ENCODE data around the gene POLR3B.

Gene POLR3B

DNA sequence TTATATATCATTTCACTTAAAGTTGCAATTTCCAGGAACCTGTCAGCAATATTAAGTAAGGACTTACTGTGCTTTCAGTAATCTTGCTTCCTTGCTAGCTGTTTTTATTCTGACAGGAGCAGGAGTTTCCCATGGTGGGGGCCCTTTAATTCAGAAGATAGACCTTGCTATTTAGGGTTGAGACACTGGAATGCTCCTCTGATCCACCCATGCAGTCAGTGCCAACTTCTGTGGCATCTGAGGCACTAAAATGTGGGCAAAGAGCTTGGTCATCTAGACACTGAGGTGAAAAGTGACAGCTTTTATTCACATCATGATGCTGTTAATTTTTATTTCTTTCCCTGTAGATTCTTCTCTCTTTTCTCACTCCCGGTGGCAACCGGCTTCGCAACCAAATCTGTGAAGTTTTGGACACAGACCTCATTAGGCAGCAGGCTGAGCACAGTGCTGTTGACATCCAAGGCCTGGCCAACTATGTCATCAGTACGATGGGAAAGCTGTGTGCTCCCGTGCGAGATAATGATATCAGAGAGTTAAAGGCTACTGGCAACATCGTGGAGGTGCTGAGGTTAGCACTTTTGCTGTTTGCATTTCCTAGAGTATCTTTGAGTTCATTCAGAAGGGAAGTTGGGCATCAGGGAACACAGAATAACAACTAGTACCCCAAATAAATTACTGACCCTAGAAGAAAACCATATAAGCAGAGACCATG is 36.3 kb upstream of the POLR3B start:
- TF ChIP-seq EP300 (IDR thresholded peaks at IDR 0.05; ENCODE audit: borderline replicate concordance) (no peak), TEAD4 (IDR thresholded peaks at IDR 0.05) (no peak), TAF1 (IDR thresholded peaks at IDR 0.05; ENCODE audit: low read depth) (no peak), CEBPB (IDR thresholded peaks at IDR 0.05) (no peak), RAD21 (IDR thresholded peaks at IDR 0.05; ENCODE audit: low read depth) (no peak), FOXM1 (IDR thresholded peaks at IDR 0.05; ENCODE audit: borderline replicate concordance, low read depth) (no peak), TCF12 (IDR thresholded peaks at IDR 0.05; ENCODE audit: low read depth) (no peak), CREB1 (IDR thresholded peaks at IDR 0.05; ENCODE audit: low read depth) (no peak), NFIC (IDR thresholded peaks at IDR 0.05) (no peak), YY1 (IDR thresholded peaks at IDR 0.05; ENCODE audit: low read depth) (no peak), EGR1 (IDR thresholded peaks at IDR 0.05) (no peak)
- TF ChIP-seq, protein P1, sequence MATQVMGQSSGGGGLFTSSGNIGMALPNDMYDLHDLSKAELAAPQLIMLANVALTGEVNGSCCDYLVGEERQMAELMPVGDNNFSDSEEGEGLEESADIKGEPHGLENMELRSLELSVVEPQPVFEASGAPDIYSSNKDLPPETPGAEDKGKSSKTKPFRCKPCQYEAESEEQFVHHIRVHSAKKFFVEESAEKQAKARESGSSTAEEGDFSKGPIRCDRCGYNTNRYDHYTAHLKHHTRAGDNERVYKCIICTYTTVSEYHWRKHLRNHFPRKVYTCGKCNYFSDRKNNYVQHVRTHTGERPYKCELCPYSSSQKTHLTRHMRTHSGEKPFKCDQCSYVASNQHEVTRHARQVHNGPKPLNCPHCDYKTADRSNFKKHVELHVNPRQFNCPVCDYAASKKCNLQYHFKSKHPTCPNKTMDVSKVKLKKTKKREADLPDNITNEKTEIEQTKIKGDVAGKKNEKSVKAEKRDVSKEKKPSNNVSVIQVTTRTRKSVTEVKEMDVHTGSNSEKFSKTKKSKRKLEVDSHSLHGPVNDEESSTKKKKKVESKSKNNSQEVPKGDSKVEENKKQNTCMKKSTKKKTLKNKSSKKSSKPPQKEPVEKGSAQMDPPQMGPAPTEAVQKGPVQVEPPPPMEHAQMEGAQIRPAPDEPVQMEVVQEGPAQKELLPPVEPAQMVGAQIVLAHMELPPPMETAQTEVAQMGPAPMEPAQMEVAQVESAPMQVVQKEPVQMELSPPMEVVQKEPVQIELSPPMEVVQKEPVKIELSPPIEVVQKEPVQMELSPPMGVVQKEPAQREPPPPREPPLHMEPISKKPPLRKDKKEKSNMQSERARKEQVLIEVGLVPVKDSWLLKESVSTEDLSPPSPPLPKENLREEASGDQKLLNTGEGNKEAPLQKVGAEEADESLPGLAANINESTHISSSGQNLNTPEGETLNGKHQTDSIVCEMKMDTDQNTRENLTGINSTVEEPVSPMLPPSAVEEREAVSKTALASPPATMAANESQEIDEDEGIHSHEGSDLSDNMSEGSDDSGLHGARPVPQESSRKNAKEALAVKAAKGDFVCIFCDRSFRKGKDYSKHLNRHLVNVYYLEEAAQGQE (IDR thresholded peaks at IDR 0.05; ENCODE audit: low read depth): no peak
- TF ChIP-seq, protein P2, sequence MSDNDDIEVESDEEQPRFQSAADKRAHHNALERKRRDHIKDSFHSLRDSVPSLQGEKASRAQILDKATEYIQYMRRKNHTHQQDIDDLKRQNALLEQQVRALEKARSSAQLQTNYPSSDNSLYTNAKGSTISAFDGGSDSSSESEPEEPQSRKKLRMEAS (IDR thresholded peaks at IDR 0.05): no peak
- TF ChIP-seq, protein P3, sequence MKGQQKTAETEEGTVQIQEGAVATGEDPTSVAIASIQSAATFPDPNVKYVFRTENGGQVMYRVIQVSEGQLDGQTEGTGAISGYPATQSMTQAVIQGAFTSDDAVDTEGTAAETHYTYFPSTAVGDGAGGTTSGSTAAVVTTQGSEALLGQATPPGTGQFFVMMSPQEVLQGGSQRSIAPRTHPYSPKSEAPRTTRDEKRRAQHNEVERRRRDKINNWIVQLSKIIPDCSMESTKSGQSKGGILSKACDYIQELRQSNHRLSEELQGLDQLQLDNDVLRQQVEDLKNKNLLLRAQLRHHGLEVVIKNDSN (IDR thresholded peaks at IDR 0.05): no peak

DNA sequence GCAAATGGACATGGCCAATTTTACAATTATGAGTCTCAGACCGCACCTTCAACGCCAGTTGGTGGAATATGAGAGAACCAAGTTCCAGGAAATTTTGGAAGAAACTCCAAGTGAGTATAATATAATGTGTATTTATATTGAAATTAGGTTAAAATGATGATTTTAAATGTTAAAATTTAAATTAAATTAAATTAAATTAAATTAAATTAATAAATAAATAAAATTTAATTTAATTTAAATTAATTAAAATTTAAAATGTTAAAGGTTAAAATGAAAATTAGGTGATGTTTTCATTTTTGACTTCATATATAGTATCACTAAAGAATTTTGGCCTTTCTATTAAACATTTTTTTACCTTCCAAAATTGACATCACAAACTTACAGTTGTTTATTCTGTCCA is 34.0 kb upstream of the POLR3B start:
- TF ChIP-seq CREB1 (IDR thresholded peaks at IDR 0.05; ENCODE audit: low read depth) (no peak), YY1 (IDR thresholded peaks at IDR 0.05; ENCODE audit: low read depth) (no peak), ZBTB7A (IDR thresholded peaks at IDR 0.05; ENCODE audit: low read depth) (no peak), TEAD4 (IDR thresholded peaks at IDR 0.05) (no peak), FOXM1 (IDR thresholded peaks at IDR 0.05; ENCODE audit: borderline replicate concordance, low read depth) (no peak), RAD21 (IDR thresholded peaks at IDR 0.05; ENCODE audit: low read depth) (no peak)
- TF ChIP-seq, protein P2 (IDR thresholded peaks at IDR 0.05): no peak

DNA sequence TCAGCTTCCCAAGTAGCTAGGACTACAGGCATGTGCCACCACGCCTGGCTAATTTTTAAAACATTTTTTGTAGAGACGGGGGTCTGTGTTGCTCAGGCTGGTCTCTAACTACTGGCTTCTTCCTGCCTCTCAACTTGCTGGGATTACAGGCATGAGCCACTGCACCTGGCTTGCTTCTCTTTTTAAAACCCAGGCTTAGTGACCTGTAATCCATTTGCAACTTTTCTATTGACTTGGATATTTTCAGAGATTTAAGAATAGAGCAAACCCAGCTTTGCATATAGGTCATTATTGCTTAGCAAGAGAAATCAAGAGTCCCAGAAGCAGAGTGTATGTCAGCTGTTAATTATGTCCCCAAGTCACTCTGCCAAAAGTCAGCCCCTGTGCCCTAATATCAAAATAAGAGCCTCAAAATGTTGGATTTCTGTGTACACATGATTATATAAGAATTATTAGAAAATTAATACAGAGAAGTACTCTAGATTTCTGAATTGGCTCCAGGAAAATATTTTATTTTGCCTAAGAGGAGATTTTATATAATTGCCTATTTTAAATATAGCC is 30.2 kb upstream of the POLR3B start:
- TF ChIP-seq EGR1 (IDR thresholded peaks at IDR 0.05) (no peak), CEBPB (IDR thresholded peaks at IDR 0.05) (no peak), RAD21 (IDR thresholded peaks at IDR 0.05; ENCODE audit: low read depth) (no peak), NFIC (IDR thresholded peaks at IDR 0.05) (no peak), FOXM1 (IDR thresholded peaks at IDR 0.05; ENCODE audit: borderline replicate concordance, low read depth) (no peak), TAF1 (IDR thresholded peaks at IDR 0.05; ENCODE audit: low read depth) (no peak), TCF12 (IDR thresholded peaks at IDR 0.05; ENCODE audit: low read depth) (no peak), TEAD4 (IDR thresholded peaks at IDR 0.05) (no peak), CREB1 (IDR thresholded peaks at IDR 0.05; ENCODE audit: low read depth) (no peak), YY1 (IDR thresholded peaks at IDR 0.05; ENCODE audit: low read depth) (no peak)
- TF ChIP-seq, protein P1 (IDR thresholded peaks at IDR 0.05; ENCODE audit: low read depth): no peak
- TF ChIP-seq, protein P2 (IDR thresholded peaks at IDR 0.05): no peak
- TF ChIP-seq, protein P3 (IDR thresholded peaks at IDR 0.05): no peak

DNA sequence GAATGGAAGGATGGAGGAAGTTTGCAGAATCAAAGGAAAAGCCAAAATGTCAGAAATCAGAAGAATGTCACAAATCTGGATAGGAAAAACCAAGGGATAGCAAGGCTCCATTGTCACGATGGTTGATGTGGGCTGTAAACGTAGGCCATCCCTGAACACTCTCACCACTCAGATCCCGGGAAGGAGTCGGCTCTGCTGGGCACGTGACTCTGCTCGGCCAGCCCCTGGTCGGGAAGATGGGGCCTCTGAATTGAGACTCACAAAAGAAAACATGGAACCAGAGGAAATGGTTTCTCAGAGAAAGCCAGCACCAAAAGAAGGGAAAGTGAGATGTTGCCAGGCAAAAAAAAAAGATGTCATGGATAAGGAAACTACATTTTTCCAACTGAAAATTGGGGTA is 28.8 kb upstream of the POLR3B start:
- TF ChIP-seq TCF12 (IDR thresholded peaks at IDR 0.05; ENCODE audit: low read depth) (no peak), EP300 (IDR thresholded peaks at IDR 0.05; ENCODE audit: borderline replicate concordance) (no peak), YY1 (IDR thresholded peaks at IDR 0.05; ENCODE audit: low read depth) (no peak), RAD21 (IDR thresholded peaks at IDR 0.05; ENCODE audit: low read depth) (no peak), CREB1 (IDR thresholded peaks at IDR 0.05; ENCODE audit: low read depth) (no peak), TAF1 (IDR thresholded peaks at IDR 0.05; ENCODE audit: low read depth) (no peak), EGR1 (IDR thresholded peaks at IDR 0.05) (no peak), NFIC (IDR thresholded peaks at IDR 0.05) (no peak), CEBPB (IDR thresholded peaks at IDR 0.05) (no peak), ZBTB7A (IDR thresholded peaks at IDR 0.05; ENCODE audit: low read depth) (no peak), TEAD4 (IDR thresholded peaks at IDR 0.05) (no peak), FOXM1 (IDR thresholded peaks at IDR 0.05; ENCODE audit: borderline replicate concordance, low read depth) (no peak)
- TF ChIP-seq, protein P3 (IDR thresholded peaks at IDR 0.05): no peak
- TF ChIP-seq, protein P2 (IDR thresholded peaks at IDR 0.05): no peak
- TF ChIP-seq, protein P1 (IDR thresholded peaks at IDR 0.05; ENCODE audit: low read depth): no peak
